Measurements from ENCODE around the gene ANKRD22.

- TF ChIP-seq POLR2A (IDR thresholded peaks at IDR 0.05; ENCODE audit: low read length) (no peak), GATA1 (IDR thresholded peaks at IDR 0.05; ENCODE audit: low read depth, low read length) (no peak)
Observed at GRCh38 chr10:88788924-88789323, 62.7 kb downstream of the ANKRD22 start.

Data from erythroblast (primary cell).